Endothelial cell of umbilical vein (primary cell): Measurements from ENCODE around the gene LRRC59. TPM values are rescaled to one million over a fixed set of nuclear protein-coding genes. Genes with fewer than 3 reads are reported as not detected.
"Not testable (repeated sequence)": the region's sequence is repeated elsewhere in the genome, so short reads cannot be mapped to it uniquely, and the experiment has no call there.

Source experiments
- BruUV-seq: library from RNA; stranded (reverse); fragments of 400-500 nt; replicated peaks from 2 replicates; lab custom pipeline; 2021; lab: Mats Ljungman, UMichigan
- CTCF ChIA-PET: fragments of 300-600, 350-600 bp; sonication (Branson Sonifier 250); formaldehyde crosslinking; loops from one replicate; lab custom pipeline; 2021; ENCODE audit warnings: antibody characterized with exemption, inconsistent platforms; lab: Charles Lee
- POLR2A ChIA-PET: fragments of 300-600, 350-600 bp; sonication (Branson Sonifier 250); formaldehyde crosslinking; loops from one replicate; lab custom pipeline; 2021; ENCODE audit warnings: antibody characterized with exemption, inconsistent platforms; lab: Charles Lee
- DNase-seq: peaks from one replicate; pipeline ENCODE4 v3.0.0-alpha.2; 2011; ENCODE audit warnings: low read depth, low spot score
- FAIRE-seq: peaks from 2 replicates; lab custom pipeline; 2011; peaks lifted over from hg19 to GRCh38; lab: Jason Lieb, UNC
- H2AFZ ChIP-seq: 2 replicates; pipeline ENCODE4 v1.6.0; 2012; ENCODE audit warnings: low read depth, low read length, control low read depth, inconsistent platforms
- H3K27ac ChIP-seq: 2 replicates; pipeline ENCODE4 v1.5.1; 2011; ENCODE audit warnings: low read depth, mild to moderate bottlenecking, control low read depth, low read length, moderate library complexity; ENCODE audit not compliant: insufficient read depth
- H3K27me3 ChIP-seq, 2 experiments: 2 replicates each; pipeline versions ENCODE4 v1.6.0 to v1.6.1; 2011; ENCODE audit warnings: low read length in 2 of 2, mixed read lengths in 1 of 2; ENCODE audit not compliant: control insufficient read depth in 2 of 2, insufficient read depth in 2 of 2
- H3K36me3 ChIP-seq, 2 experiments: 2 replicates in 1 of 2; 3 replicates in 1 of 2; pipeline ENCODE4 v1.5.1; 2011; ENCODE audit warnings: low read length in 2 of 2, mild to moderate bottlenecking in 1 of 2, moderate library complexity in 1 of 2; ENCODE audit not compliant: control insufficient read depth in 2 of 2, insufficient read depth in 2 of 2; ENCODE audit errors: extremely low read depth in 1 of 2
- H3K4me1 ChIP-seq: 3 replicates; pipeline ENCODE4 v1.5.1; 2011; ENCODE audit warnings: mild to moderate bottlenecking, low read length; ENCODE audit not compliant: control insufficient read depth, insufficient read depth; ENCODE audit errors: extremely low read depth
- H3K4me2 ChIP-seq: 2 replicates; pipeline ENCODE4 v1.6.1; 2011; ENCODE audit warnings: low read length, control low read depth, mixed read lengths; ENCODE audit not compliant: insufficient read depth
- H3K4me3 ChIP-seq, 3 experiments: fragments of 200-600 bp in 1 of 3; sonication (generic), shearing (Covaris generic) in 1 of 3; replicated peaks in 1 of 3; 2 replicates each; pipeline ENCODE4 v1.5.1; 2011 to 2016; ENCODE audit warnings: control low read depth in 3 of 3, low read length in 3 of 3, mild to moderate bottlenecking in 2 of 3, inconsistent platforms in 1 of 3, low read depth in 1 of 3, moderate library complexity in 1 of 3; ENCODE audit not compliant: insufficient read depth in 1 of 3
- H3K79me2 ChIP-seq: 2 replicates; pipeline ENCODE4 v1.6.0; 2012; ENCODE audit warnings: low read length, inconsistent platforms; ENCODE audit not compliant: control insufficient read depth, insufficient read depth
- H3K9ac ChIP-seq: replicated peaks from 2 replicates; pipeline ENCODE3; 2011; ENCODE audit warnings: low read length, control low read depth; ENCODE audit not compliant: insufficient read depth; ENCODE audit errors: extremely low read depth
- H3K9me1 ChIP-seq: replicated peaks from 3 replicates; pipeline ENCODE4 v1.6.0; 2011; ENCODE audit warnings: mild to moderate bottlenecking, low read length; ENCODE audit not compliant: control insufficient read depth, insufficient read depth; ENCODE audit errors: extremely low read depth
- H3K9me3 ChIP-seq: replicated peaks from 2 replicates; pipeline ENCODE4 v1.5.1; 2012; ENCODE audit warnings: low read length, inconsistent platforms; ENCODE audit not compliant: control insufficient read depth, insufficient read depth
- H4K20me1 ChIP-seq: replicated peaks from 2 replicates; pipeline ENCODE3; 2011; ENCODE audit warnings: mild to moderate bottlenecking, low read length; ENCODE audit not compliant: control insufficient read depth, insufficient read depth; ENCODE audit errors: extremely low read depth
- EZH2 ChIP-seq: IDR thresholded peaks from 2 replicates; pipeline ENCODE4 v1.6.1; 2012; ENCODE audit warnings: borderline replicate concordance, low read depth, mild to moderate bottlenecking, moderate library complexity, low read length, inconsistent platforms; ENCODE audit not compliant: severe bottlenecking
- FOS ChIP-seq: IDR thresholded peaks from 2 replicates; pipeline ENCODE4 v1.6.1; 2011; ENCODE audit warnings: mild to moderate bottlenecking, low read length, moderate library complexity, borderline replicate concordance; ENCODE audit not compliant: insufficient read depth
- dilution Hi-C: fragments of 300-500 bp; cut with MboI; formaldehyde crosslinking; loops from one replicate; pipeline ENCODE4 v1.15.0; 2019; ENCODE audit warnings: low sequenced_read_pairs; ENCODE audit not compliant: extremely low pct_ligation_motif_present
- intact Hi-C: fragments of 100-400 bp; cut with micrococcal nuclease; formaldehyde crosslinking; loops from one replicate; pipeline ENCODE4 v1.10.0; 2022
- polyA plus RNA-seq, 4 experiments: library from polyadenylated mRNA; depleted of rRNA in 3 of 4; stranded (reverse) in 3 of 4; unstranded in 1 of 4; fragments of >200 nt; gene quantifications; 2 replicates each; pipeline versions ENCODE4 v1.2.1 to v1.2.3, GENCODE V29; 2011 to 2012; ENCODE audit warnings: missing spikeins in 1 of 4
- total RNA-seq: library from RNA; stranded (reverse); gene quantifications from 2 replicates; pipeline ENCODE4 v1.2.3, GENCODE V29; 2021

Gene LRRC59
- total and polyA plus RNA-seq, 2 donors (not counting 3 experiments of a cell fraction or from before 2014, with no cell fraction given), result 93.9 to 183 TPM

- POLR2A ChIA-PET, result not testable (repeated sequence)
These were observed 1.3 kb upstream of the LRRC59 start for GRCh38 chr17:50398672-50399071.

GRCh38 chr17:50397919-50398285 is 579 bp upstream of the LRRC59 start:
- peak overlapping the region; percentile 31 for H3K4me2 ChIP-seq
- peaks cover 3% of the 10 kb centered on the region for H4K20me1 ChIP-seq
- FAIRE-seq (no peak), DNase-seq (no peak)
- peaks cover 21% of the 10 kb centered on the region for H3K4me1 ChIP-seq
- H2AFZ ChIP-seq, result peak overlapping the region; percentile 66
- dilution Hi-C loops (no loop called here), intact Hi-C loops (loop anchor here (1.0 to 2.0 kb wide), 2 partner anchors 29 to 81 kb away; partner anchors contain the start of gene ACSF2)
- H3K9me3 ChIP-seq, result no peaks in the 10 kb centered on the region
- peaks cover 17 to 20% of the 10 kb centered on the region in 2 experiments for H3K36me3 ChIP-seq
- H3K79me2 ChIP-seq, result peaks cover 44% of the 10 kb centered on the region
- peaks cover 0 to 2% of the 10 kb centered on the region in 2 experiments for H3K27me3 ChIP-seq
- no peaks in the 10 kb centered on the region for H3K9me1 ChIP-seq
- H3K4me3 ChIP-seq, result no peak overlapping the region
- CTCF ChIA-PET, result interaction anchor here (0.7 to 4.6 kb wide), 24 partner anchors 9 to 241 kb away, joined by 3 to 44 read pairs (median 7); partner anchors contain the start of genes ACSF2 and RSAD1
- no peak overlapping the region for H3K27ac ChIP-seq
- TF ChIP-seq EZH2 (no peak), FOS (no peak)
- POLR2A ChIA-PET, result interaction anchor here (0.8 to 1.7 kb wide), 2 partner anchors 32 to 81 kb away, joined by 3 to 8 read pairs; partner anchors contain the start of gene RSAD1
- BruUV-seq, result no TSS peak
- no peak overlapping the region for H3K9ac ChIP-seq

More at GRCh38 chr17:50398672-50399071, 1.3 kb upstream of the LRRC59 start:
- H3K27me3 ChIP-seq, H3K27ac ChIP-seq, BruUV-seq, FAIRE-seq, H3K4me2 ChIP-seq, H2AFZ ChIP-seq, H4K20me1 ChIP-seq, DNase-seq, dilution Hi-C loops, H3K9me3 ChIP-seq, intact Hi-C loops, H3K9me1 ChIP-seq, H3K4me3 ChIP-seq, H3K9ac ChIP-seq: not testable (repeated sequence)
- CTCF ChIA-PET, result interaction anchor here (1.1 to 4.6 kb wide), 7 partner anchors 8 to 80 kb away, joined by 3 to 44 read pairs (median 17); partner anchors contain the start of genes ACSF2 and RSAD1
- Histone ChIP-seq H3K4me1 (peaks cover 21% of the 10 kb centered on the region), H3K79me2 (peaks cover 36% of the 10 kb centered on the region), H3K36me3 (peaks cover 10 to 12% of the 10 kb centered on the region in 2 experiments)
